Activated CD4-positive, alpha-beta T cell treated with anti-CD3 and anti-CD28 coated beads, Interleukin-2, amount 10 ng/mL, durations not matched to agents 24 days and 14 days (primary cell): ENCODE results near the gene YAP1. TPM values are rescaled to one million over a fixed set of nuclear protein-coding genes. Genes with fewer than 3 reads are reported as not detected.

Experiments used
- DNase-seq: peaks from one replicate; pipeline ENCODE4 v3.0.0; 2022
- H3K27ac Mint-ChIP-seq: one replicate; pipeline ENCODE4 v1.8.0; 2022; ENCODE audit warnings: mild to moderate bottlenecking, mixed read lengths
- H3K27me3 Mint-ChIP-seq: one replicate; pipeline ENCODE4 v1.8.0; 2022; ENCODE audit warnings: mixed read lengths
- H3K36me3 Mint-ChIP-seq: one replicate; pipeline ENCODE4 v1.8.0; 2022; ENCODE audit warnings: low read depth, mild to moderate bottlenecking, mixed read lengths
- H3K4me1 Mint-ChIP-seq: one replicate; pipeline ENCODE4 v1.8.0; 2021; ENCODE audit warnings: mixed read lengths
- H3K4me3 Mint-ChIP-seq: one replicate; pipeline ENCODE4 v1.8.0; 2022; ENCODE audit warnings: mild to moderate bottlenecking, moderate library complexity, mixed read lengths
- H3K9me3 Mint-ChIP-seq: one replicate; pipeline ENCODE4 v1.8.0; 2021; ENCODE audit warnings: mixed read lengths
- intact Hi-C: fragments of 100-400 bp; cut with micrococcal nuclease; formaldehyde crosslinking; loops from one replicate; pipeline ENCODE4 v1.15.1; 2023
- total RNA-seq: library from RNA; stranded (reverse); gene quantifications from 2 replicates; pipeline ENCODE4 v1.2.3, GENCODE V29; 2022

The YAP1 gene
- total RNA-seq, 1 donor from 2014 or later = not detected

DNA sequence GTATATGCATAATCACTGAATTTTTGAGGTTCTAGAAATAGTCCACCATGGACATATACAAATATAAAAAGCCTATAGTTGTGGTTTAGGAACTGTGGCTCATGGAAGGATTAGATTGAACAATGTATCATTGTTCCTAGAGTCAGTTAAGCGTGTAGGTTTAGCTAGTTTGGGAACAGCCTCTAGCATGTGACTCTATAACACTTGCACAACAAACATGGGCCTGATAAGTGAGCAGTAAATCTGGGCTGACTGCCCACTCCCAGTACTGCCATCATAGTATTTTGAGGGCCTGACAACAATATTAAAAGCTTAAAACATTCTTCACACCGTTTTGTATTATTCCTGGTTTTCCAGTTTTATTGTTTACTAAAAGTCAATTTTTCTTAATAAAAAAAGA is 47.0 kb downstream of the YAP1 start:
- Mint-ChIP-seq H3K4me3 (no peak overlapping the region), H3K27ac (no peak overlapping the region), H3K4me1 (no peaks in the 10 kb centered on the region), H3K36me3 (no peaks in the 10 kb centered on the region), H3K27me3 (peaks cover 12% of the 10 kb centered on the region), H3K9me3 (no peaks in the 10 kb centered on the region)
- DNase-seq = no peak
- intact Hi-C loops = no loop called here

DNA sequence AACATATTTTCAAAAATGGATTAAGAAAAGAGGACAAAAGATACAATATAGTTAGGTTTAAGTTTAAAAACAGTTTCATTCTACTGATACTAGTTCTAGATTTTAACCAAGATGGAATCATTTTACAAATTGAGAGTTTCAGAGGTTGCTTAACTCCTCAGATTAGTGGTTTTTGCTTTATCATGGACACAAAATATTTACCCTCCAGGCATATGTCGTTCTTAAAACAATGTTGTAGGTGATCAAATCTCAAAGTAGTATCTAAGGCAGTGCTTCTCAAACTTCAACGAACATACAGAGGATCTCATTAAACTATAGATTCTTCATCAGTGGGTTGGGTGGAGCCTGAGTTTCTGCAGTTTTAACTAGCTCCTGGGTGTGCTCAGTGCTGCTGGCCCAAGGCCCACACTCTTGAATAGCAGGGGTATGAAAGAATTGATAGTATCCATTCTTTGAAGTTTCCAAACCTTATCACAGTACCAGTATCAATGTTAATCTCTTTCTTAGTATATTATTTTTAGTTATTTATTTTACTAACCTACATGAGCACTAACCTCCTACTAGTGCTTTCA is 48.0 kb downstream of the YAP1 start:
- no peaks in the 10 kb centered on the region for H3K36me3 Mint-ChIP-seq
- peaks cover 12% of the 10 kb centered on the region for H3K27me3 Mint-ChIP-seq
- no peaks in the 10 kb centered on the region for H3K4me1 Mint-ChIP-seq
- H3K27ac Mint-ChIP-seq = no peak overlapping the region
- no peak overlapping the region for H3K4me3 Mint-ChIP-seq
- intact Hi-C loops = no loop called here
- no peaks in the 10 kb centered on the region for H3K9me3 Mint-ChIP-seq
- DNase-seq = no peak

GRCh38 chr11:102163368-102163767 is 53.1 kb downstream of the YAP1 start:
- no peak for DNase-seq
- no peaks in the 10 kb centered on the region for H3K9me3 Mint-ChIP-seq
- H3K27me3 Mint-ChIP-seq = peaks cover 1% of the 10 kb centered on the region
- no peaks in the 10 kb centered on the region for H3K36me3 Mint-ChIP-seq
- intact Hi-C loops = no loop called here
- H3K4me1 Mint-ChIP-seq = no peaks in the 10 kb centered on the region
- H3K4me3 Mint-ChIP-seq = no peak overlapping the region
- no peak overlapping the region for H3K27ac Mint-ChIP-seq

- DNase-seq = no peak
- Mint-ChIP-seq H3K36me3 (no peaks in the 10 kb centered on the region), H3K4me1 (no peaks in the 10 kb centered on the region), H3K27me3 (peaks cover 2% of the 10 kb centered on the region), H3K9me3 (no peaks in the 10 kb centered on the region), H3K27ac (no peak overlapping the region), H3K4me3 (no peak overlapping the region)
- intact Hi-C loops = no loop called here
These were observed 56.2 kb downstream of the YAP1 start for GRCh38 chr11:102166175-102167064.

DNA sequence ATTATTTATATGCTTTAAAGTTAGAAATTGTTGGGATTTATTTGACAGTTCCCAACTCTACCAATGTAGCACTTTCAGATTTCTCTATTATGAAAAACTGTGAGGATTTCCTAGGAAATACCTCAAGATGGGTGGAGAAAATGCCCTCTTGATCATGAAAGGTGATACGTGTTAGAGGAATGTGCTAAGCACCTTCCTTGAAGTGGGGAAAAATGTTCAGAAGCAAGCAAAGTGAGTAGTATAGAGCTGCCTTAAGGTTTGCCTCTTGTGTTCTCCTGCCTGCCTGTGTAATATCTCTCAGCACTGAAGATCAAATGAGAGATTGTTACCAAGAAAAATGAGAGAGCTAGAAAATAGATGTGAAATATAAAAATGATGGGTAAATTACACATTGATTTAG is 58.2 kb downstream of the YAP1 start:
- no peak overlapping the region for H3K4me3 Mint-ChIP-seq
- no peaks in the 10 kb centered on the region for H3K9me3 Mint-ChIP-seq
- intact Hi-C loops = no loop called here
- H3K36me3 Mint-ChIP-seq = no peaks in the 10 kb centered on the region
- no peaks in the 10 kb centered on the region for H3K4me1 Mint-ChIP-seq
- no peak for DNase-seq
- H3K27ac Mint-ChIP-seq = no peak overlapping the region
- H3K27me3 Mint-ChIP-seq = peaks cover 2% of the 10 kb centered on the region

- no peak overlapping the region for H3K27ac Mint-ChIP-seq
- no peak for DNase-seq
- H3K9me3 Mint-ChIP-seq = no peaks in the 10 kb centered on the region
- peaks cover 2% of the 10 kb centered on the region for H3K27me3 Mint-ChIP-seq
- H3K4me3 Mint-ChIP-seq = no peak overlapping the region
- intact Hi-C loops = no loop called here
- no peaks in the 10 kb centered on the region for H3K4me1 Mint-ChIP-seq
- no peaks in the 10 kb centered on the region for H3K36me3 Mint-ChIP-seq
These were observed 60.9 kb downstream of the YAP1 start for GRCh38 chr11:102171101-102171500.

- H3K36me3 Mint-ChIP-seq = no peaks in the 10 kb centered on the region
- intact Hi-C loops = no loop called here
- H3K9me3 Mint-ChIP-seq = no peaks in the 10 kb centered on the region
- H3K4me1 Mint-ChIP-seq = no peaks in the 10 kb centered on the region
- H3K27me3 Mint-ChIP-seq = peaks cover 2% of the 10 kb centered on the region
- no peak for DNase-seq
- H3K27ac Mint-ChIP-seq = no peak overlapping the region
- no peak overlapping the region for H3K4me3 Mint-ChIP-seq
These were observed 62.0 kb downstream of the YAP1 start for GRCh38 chr11:102172127-102172848.

DNA sequence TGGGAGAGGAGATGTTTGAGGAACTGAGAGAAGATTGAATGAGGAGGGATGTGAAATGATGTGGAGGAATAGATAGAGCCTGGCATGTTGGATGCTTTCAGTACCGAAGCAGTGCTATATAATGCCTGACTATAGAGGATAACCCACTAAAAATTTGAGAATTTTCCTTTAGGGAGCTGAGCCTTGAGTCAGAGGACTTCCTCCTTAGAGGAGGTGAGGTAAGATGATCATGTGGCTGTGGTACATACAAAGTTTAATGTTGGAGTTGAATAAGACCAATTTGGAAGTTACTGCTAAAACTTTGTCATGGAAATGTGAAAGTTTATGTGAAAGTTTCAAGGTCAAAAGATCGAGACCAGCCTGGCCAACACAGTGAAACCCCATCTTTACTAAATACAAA is 66.9 kb downstream of the YAP1 start:
- H3K9me3 Mint-ChIP-seq = peaks cover 3% of the 10 kb centered on the region
- H3K4me3 Mint-ChIP-seq = no peak overlapping the region
- H3K27me3 Mint-ChIP-seq = no peaks in the 10 kb centered on the region
- no peaks in the 10 kb centered on the region for H3K36me3 Mint-ChIP-seq
- no peak for DNase-seq
- no peaks in the 10 kb centered on the region for H3K4me1 Mint-ChIP-seq
- H3K27ac Mint-ChIP-seq = no peak overlapping the region
- intact Hi-C loops = no loop called here

DNA sequence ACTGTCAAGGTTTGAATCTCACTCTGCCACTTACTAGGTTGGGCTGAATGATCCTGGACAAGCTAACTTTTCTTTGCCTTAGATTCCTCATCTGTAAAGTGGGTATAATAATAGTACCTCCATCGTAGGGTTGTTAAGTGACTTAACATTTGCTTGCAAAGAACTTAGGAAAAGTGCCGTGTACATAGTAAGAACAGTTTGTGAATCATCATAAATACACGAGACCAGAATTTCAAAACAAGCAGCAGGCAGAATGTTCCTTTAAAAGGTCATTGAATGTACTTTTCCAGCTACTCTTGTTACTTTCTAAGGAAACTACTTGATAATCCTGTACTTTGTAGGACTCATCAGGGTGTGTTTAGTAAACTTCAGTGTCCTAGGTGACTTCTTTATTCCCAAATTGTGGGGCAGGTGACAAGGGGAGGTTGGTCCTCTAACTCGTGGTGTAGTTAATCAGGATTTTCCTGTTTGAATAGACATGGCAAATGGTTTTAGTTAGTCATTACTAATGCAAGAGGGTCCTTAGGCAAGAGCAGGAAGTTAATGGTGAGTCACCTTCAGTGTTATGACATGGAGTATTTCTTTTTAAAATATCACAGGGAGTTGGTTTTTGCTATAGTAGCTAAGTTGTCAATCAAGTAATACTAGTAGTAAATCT is 67.9 kb downstream of the YAP1 start:
- intact Hi-C loops = no loop called here
- no peak for DNase-seq
- Mint-ChIP-seq H3K27ac (no peak overlapping the region), H3K36me3 (no peaks in the 10 kb centered on the region), H3K4me3 (no peak overlapping the region), H3K9me3 (peaks cover 3% of the 10 kb centered on the region), H3K27me3 (no peaks in the 10 kb centered on the region), H3K4me1 (no peaks in the 10 kb centered on the region)

- Mint-ChIP-seq H3K36me3 (no peaks in the 10 kb centered on the region), H3K4me1 (no peaks in the 10 kb centered on the region), H3K9me3 (peaks cover 3% of the 10 kb centered on the region), H3K4me3 (no peak overlapping the region), H3K27ac (no peak overlapping the region), H3K27me3 (no peaks in the 10 kb centered on the region)
- no peak for DNase-seq
- intact Hi-C loops = no loop called here
These were observed 69.1 kb downstream of the YAP1 start for GRCh38 chr11:102179371-102179770.

DNA sequence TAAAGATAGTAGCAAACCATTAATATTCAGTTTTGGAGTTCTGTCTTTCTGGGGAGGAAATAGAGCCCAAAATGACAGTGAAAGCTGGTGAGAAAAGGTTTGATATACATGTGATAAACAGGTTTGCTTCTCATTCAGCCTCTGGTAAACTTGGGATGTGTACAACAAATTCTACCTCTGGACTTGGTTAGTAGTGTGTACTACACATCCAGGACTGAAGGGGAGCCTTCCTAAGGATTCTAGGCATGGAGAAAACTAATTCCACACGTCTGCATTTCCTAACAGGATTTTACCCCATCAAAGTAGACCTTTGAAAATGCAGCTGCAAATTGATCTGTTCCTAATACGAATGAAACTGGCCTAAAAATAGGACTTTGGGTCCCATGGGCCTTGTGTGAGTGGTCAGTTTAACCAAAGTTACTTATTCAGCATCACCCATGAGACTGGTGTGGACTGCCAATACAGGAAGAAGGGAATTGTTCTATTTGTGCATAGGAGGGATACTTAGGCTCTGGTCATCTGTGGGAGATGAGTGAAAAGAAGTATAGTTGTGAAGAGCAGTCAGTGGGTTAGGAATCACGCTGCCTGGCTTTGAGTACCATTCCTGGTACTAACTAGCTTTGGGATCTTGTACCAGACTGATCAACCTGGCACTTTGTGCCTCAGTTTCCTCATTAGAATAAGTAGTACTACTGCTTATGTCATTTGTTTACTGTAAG is 74.2 kb downstream of the YAP1 start:
- Mint-ChIP-seq H3K27ac (no peak overlapping the region), H3K4me3 (no peak overlapping the region), H3K27me3 (peaks cover 5% of the 10 kb centered on the region), H3K9me3 (peaks cover 3% of the 10 kb centered on the region), H3K36me3 (no peaks in the 10 kb centered on the region), H3K4me1 (no peaks in the 10 kb centered on the region)
- intact Hi-C loops = no loop called here
- no peak for DNase-seq

DNA sequence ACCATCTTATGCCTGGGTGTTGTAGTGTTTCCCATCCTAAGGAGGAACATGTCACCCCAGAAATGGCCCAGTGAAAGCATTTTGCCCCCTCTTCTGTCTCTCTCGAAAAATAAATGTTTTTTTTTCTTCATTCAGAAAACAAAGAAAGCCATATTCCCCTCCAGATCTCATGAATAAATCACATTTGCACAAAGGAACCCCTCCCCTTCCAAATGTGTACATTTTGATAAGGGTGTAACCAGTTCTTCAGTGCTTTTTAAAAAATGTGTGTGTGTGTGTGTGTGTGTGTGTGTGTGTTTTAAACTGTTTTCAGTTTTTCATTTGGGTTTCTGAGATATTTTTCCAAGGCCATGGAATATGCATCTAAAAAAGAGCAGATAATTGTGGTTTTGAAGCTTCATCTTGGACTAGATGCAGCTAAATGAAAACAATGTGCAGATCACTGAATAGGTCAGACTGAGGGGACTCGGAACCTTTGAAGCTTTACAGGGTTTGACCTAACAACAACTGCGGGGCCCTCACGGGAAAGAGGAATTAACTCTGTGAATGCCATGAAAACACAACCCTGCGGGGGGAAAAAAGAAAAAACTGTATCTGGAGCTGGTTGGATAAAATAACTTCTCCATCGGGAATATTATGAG is 76.4 kb downstream of the YAP1 start:
- no peaks in the 10 kb centered on the region for H3K9me3 Mint-ChIP-seq
- no peaks in the 10 kb centered on the region for H3K4me1 Mint-ChIP-seq
- no peak overlapping the region for H3K27ac Mint-ChIP-seq
- no peaks in the 10 kb centered on the region for H3K36me3 Mint-ChIP-seq
- intact Hi-C loops = no loop called here
- no peak for DNase-seq
- peaks cover 7% of the 10 kb centered on the region for H3K27me3 Mint-ChIP-seq
- H3K4me3 Mint-ChIP-seq = no peak overlapping the region
